Neuron (in vitro differentiated cells): ENCODE results near the gene DST.
"Not testable (repeated sequence)": the region's sequence is repeated elsewhere in the genome, so short reads cannot be mapped to it uniquely, and the experiment has no call there.

Experiments used
- H2AFZ ChIP-seq: one replicate; pipeline ENCODE4 v1.6.1; 2013; ENCODE audit warnings: low read depth, mild to moderate bottlenecking, inconsistent platforms, low read length, moderate library complexity
- H3K27me3 ChIP-seq: one replicate; pipeline ENCODE4 v1.6.1; 2013; ENCODE audit warnings: low read length; ENCODE audit not compliant: insufficient read depth
- H3K36me3 ChIP-seq: one replicate; pipeline ENCODE4 v1.6.1; 2013; ENCODE audit warnings: low read length; ENCODE audit not compliant: insufficient read depth
- H3K4me1 ChIP-seq: one replicate; pipeline ENCODE4 v1.6.1; 2013; ENCODE audit warnings: low read length; ENCODE audit not compliant: insufficient read depth
- H3K4me3 ChIP-seq: 2 replicates; pipeline ENCODE4 v1.5.1; 2013; ENCODE audit warnings: mild to moderate bottlenecking, low read length, moderate library complexity
- H3K9me3 ChIP-seq: one replicate; pipeline ENCODE4 v1.6.1; 2013; ENCODE audit warnings: low read length

The DST gene

GRCh38 chr6:56683882-56684281 lies 41.2 kb upstream of the DST start:
- Histone ChIP-seq H3K9me3 (no peaks in the 10 kb centered on the region), H3K27me3 (no peaks in the 10 kb centered on the region), H3K4me1 (no peaks in the 10 kb centered on the region), H2AFZ (no peak overlapping the region), H3K36me3 (no peaks in the 10 kb centered on the region), H3K4me3 (no peak overlapping the region)

- Histone ChIP-seq H2AFZ (no peak overlapping the region), H3K4me1 (no peaks in the 10 kb centered on the region), H3K36me3 (no peaks in the 10 kb centered on the region), H3K27me3 (no peaks in the 10 kb centered on the region), H3K9me3 (peaks cover 3% of the 10 kb centered on the region), H3K4me3 (no peak overlapping the region)
These were observed 39.9 kb upstream of the DST start for GRCh38 chr6:56682635-56683034.

- Histone ChIP-seq H3K27me3 (no peaks in the 10 kb centered on the region), H2AFZ (no peak overlapping the region), H3K9me3 (peaks cover 3% of the 10 kb centered on the region)
These were observed 34.9 kb upstream of the DST start for GRCh38 chr6:56677559-56677958.

GRCh38 chr6:56671651-56672461 lies 29.2 kb upstream of the DST start:
- H2AFZ ChIP-seq, result no peak overlapping the region
- no peaks in the 10 kb centered on the region for H3K4me1 ChIP-seq
- H3K36me3 ChIP-seq, result peaks cover 6% of the 10 kb centered on the region
- no peaks in the 10 kb centered on the region for H3K9me3 ChIP-seq
- H3K4me3 ChIP-seq, result no peak overlapping the region
- no peaks in the 10 kb centered on the region for H3K27me3 ChIP-seq

More at GRCh38 chr6:56677559-56677958, 34.9 kb upstream of the DST start:
- Histone ChIP-seq H3K36me3 (no peaks in the 10 kb centered on the region), H3K4me1 (no peaks in the 10 kb centered on the region), H3K4me3 (no peak overlapping the region)

- Histone ChIP-seq H3K36me3 (peaks cover 6% of the 10 kb centered on the region), H3K9me3 (no peaks in the 10 kb centered on the region), H3K4me1 (no peaks in the 10 kb centered on the region), H3K4me3 (no peak overlapping the region), H3K27me3 (no peaks in the 10 kb centered on the region), H2AFZ (no peak overlapping the region)
These were observed 28.5 kb upstream of the DST start for GRCh38 chr6:56671160-56671559.

GRCh38 chr6:56669041-56669440 lies 26.4 kb upstream of the DST start:
- Histone ChIP-seq H3K9me3 (no peaks in the 10 kb centered on the region), H3K27me3 (no peaks in the 10 kb centered on the region), H3K36me3 (peaks cover 6% of the 10 kb centered on the region), H3K4me1 (no peaks in the 10 kb centered on the region), H2AFZ (no peak overlapping the region), H3K4me3 (no peak overlapping the region)

- Histone ChIP-seq H3K9me3 (no peaks in the 10 kb centered on the region), H3K4me3 (no peak overlapping the region), H3K27me3 (no peaks in the 10 kb centered on the region), H2AFZ (no peak overlapping the region), H3K4me1 (no peaks in the 10 kb centered on the region), H3K36me3 (peaks cover 6% of the 10 kb centered on the region)
These were observed 25.5 kb upstream of the DST start for GRCh38 chr6:56668158-56668557.

- H2AFZ ChIP-seq, result no peak overlapping the region
- no peak overlapping the region for H3K4me3 ChIP-seq
- no peaks in the 10 kb centered on the region for H3K27me3 ChIP-seq
- no peaks in the 10 kb centered on the region for H3K4me1 ChIP-seq
- H3K9me3 ChIP-seq, result no peaks in the 10 kb centered on the region
- peaks cover 6% of the 10 kb centered on the region for H3K36me3 ChIP-seq
These were observed 24.6 kb upstream of the DST start for GRCh38 chr6:56667336-56667735.

GRCh38 chr6:56664029-56664428 lies 21.3 kb upstream of the DST start:
- Histone ChIP-seq H3K4me1 (peaks cover 7% of the 10 kb centered on the region), H3K27me3 (no peaks in the 10 kb centered on the region)

GRCh38 chr6:56663344-56663743 lies 20.7 kb upstream of the DST start:
- Histone ChIP-seq H3K27me3 (no peaks in the 10 kb centered on the region), H3K4me3 (no peak overlapping the region), H3K4me1 (peaks cover 7% of the 10 kb centered on the region), H2AFZ (no peak overlapping the region), H3K36me3 (no peaks in the 10 kb centered on the region), H3K9me3 (no peaks in the 10 kb centered on the region)

More at GRCh38 chr6:56664029-56664428, 21.3 kb upstream of the DST start:
- no peak overlapping the region for H3K4me3 ChIP-seq
- H3K9me3 ChIP-seq, result no peaks in the 10 kb centered on the region
- H2AFZ ChIP-seq, result no peak overlapping the region
- no peaks in the 10 kb centered on the region for H3K36me3 ChIP-seq

- H3K4me3 ChIP-seq, H3K27me3 ChIP-seq, H3K9me3 ChIP-seq, H3K4me1 ChIP-seq, H2AFZ ChIP-seq, H3K36me3 ChIP-seq: not testable (repeated sequence)
These were observed 18.6 kb upstream of the DST start for GRCh38 chr6:56661338-56661737.

GRCh38 chr6:56660381-56660730 lies 17.7 kb upstream of the DST start:
- Histone ChIP-seq H2AFZ (no peak overlapping the region), H3K4me3 (no peak overlapping the region), H3K27me3 (no peaks in the 10 kb centered on the region), H3K9me3 (no peaks in the 10 kb centered on the region), H3K4me1 (peaks cover 7% of the 10 kb centered on the region), H3K36me3 (no peaks in the 10 kb centered on the region)

- Histone ChIP-seq H3K4me1 (peaks cover 7% of the 10 kb centered on the region), H3K36me3 (no peaks in the 10 kb centered on the region), H3K4me3 (no peak overlapping the region), H2AFZ (no peak overlapping the region), H3K27me3 (no peaks in the 10 kb centered on the region), H3K9me3 (no peaks in the 10 kb centered on the region)
These were observed 17.2 kb upstream of the DST start for GRCh38 chr6:56659721-56660380.
